Stimulated activated CD8-positive, alpha-beta memory T cell treated with anti-CD3 and anti-CD28 coated beads, Interleukin-7, amount 100 ng/mL, for 48 hours (primary cell): ENCODE results near the gene NDRG2.

Experiments used
- DNase-seq, 2 donors: peaks; one replicate each; pipeline ENCODE4 v3.0.0-alpha.2; 2020; ENCODE audit warnings: low read depth in 1 of 2; ENCODE audit errors: extremely low read depth in 1 of 2

Gene NDRG2

DNA sequence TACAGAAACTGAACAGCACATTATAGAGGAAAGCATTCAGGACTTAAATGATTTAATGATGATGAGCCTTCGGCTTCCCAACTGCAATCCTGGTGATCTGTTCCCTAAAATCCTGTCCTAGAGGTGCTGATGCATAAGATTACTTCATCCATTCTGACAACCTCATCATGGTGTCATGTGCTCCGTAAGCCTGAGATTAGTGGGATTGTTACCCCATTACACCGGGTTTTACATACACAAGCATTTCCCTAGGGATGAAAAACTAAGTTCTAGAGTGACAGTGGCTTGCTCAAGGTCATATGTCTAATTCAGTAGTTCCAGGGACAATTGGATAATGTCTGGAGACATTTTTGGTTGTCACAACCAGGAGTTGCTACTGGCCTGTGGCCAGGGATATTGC, 12.3 kb upstream of the NDRG2 start:
- DNase-seq = no peak

DNA sequence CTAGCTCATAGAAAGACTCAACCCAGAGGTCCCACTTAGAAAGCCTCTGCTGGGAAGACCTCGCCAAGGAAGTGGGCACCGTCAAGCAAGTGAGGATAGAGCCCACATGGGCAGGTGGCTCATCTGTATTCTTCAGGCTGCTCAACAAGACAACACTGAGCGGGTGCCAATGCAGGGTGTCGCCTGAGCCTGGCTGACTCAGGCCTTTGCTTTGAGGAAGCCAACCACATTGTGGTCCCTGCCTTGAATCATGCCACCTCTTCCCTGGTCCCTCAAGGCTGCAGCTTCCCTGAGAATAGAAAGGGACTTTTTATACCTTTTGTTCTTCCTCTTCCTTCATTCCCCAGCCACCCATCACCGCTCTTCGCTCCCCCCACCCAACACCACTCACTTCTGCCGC, 11.9 kb upstream of the NDRG2 start:
- no peak for DNase-seq

DNA sequence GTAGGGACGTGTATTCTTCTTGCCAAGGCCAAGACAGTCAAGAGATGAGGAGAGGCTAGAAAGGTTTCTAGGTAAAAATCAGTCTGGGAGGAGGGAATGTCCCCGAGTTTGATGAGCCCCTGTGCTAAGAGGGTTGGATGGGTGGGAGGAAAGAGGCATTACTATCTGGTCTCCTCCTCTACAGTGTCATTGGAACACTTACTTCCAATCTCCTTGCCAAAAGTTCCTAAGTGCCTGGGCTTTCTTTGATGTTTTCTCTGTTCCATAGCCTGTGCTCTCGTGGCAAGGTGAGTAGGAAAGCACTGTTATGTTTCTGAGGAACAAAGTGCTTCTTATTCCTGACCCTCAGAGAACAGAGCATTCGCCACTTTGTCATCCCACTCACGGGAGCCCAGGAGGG, 9.8 kb upstream of the NDRG2 start, which contains the start of gene RNASE13:
TSS of gene RNASE13 (minus strand) at position 101 of the 400 bp plus-strand sequence. CDS start 519 bp downstream, outside the sequence.
- DNase-seq = no peak

- no peak for DNase-seq
These were observed 8.4 kb upstream of the NDRG2 start for GRCh38 chr14:21033133-21033698.

GRCh38 chr14:21032326-21033132, 7.7 kb upstream of the NDRG2 start:
- DNase-seq = no peak

DNA sequence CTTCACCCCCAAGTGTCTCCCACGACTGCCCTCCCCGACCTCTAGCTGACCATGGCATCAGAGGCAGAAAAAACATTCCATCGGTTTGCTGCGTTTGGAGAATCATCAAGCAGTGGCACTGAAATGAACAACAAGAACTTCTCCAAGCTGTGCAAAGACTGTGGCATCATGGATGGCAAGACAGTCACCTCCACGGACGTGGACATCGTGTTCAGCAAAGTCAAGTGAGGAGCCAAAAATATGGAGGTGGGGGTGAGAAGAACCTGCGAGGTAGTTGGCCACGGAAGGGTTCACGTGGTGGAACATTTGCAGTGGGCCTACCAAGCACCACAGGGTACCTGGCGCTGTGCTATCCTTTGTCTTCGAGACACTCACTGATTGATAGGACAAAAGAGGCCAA, 5.7 kb upstream of the NDRG2 start:
- DNase-seq = no peak

GRCh38 chr14:21029917-21030316, 5.1 kb upstream of the NDRG2 start, which contains the start of gene TPPP2:
TSS of gene TPPP2 (plus strand) at chr14:21030217. CDS start at chr14:21030582, 365 bp downstream.
- DNase-seq = no peak

- no peak for DNase-seq
These were observed 2.1 kb upstream of the NDRG2 start for GRCh38 chr14:21026988-21027315.

- no peak for DNase-seq
These were observed 1.6 kb upstream of the NDRG2 start for GRCh38 chr14:21026274-21026987.

- no peak for DNase-seq
These were observed 761 bp upstream of the NDRG2 start for GRCh38 chr14:21025371-21026273.

- DNase-seq = no peak
These were observed 860 bp downstream of the NDRG2 start for GRCh38 chr14:21023817-21024584.

DNA sequence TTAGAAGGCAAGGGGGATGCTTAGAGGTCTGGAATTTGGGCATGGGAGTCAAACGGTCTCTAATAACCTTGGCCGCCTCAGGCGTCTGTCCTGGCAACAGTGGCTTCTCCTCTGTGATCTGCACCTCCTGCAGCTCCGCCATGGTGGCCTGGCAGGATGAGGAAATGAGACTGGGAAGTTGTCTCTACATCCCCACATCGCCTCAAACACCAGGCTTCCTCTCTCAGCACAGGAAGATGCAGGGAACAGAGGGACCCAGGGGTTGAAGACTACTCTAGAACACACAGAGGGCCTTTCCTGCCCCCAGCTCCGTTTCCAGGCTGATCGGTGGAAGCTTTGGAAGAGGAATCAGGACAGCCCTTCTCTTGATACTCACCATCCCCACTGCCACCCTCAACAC, 1.7 kb downstream of the NDRG2 start:
- DNase-seq = no peak

DNA sequence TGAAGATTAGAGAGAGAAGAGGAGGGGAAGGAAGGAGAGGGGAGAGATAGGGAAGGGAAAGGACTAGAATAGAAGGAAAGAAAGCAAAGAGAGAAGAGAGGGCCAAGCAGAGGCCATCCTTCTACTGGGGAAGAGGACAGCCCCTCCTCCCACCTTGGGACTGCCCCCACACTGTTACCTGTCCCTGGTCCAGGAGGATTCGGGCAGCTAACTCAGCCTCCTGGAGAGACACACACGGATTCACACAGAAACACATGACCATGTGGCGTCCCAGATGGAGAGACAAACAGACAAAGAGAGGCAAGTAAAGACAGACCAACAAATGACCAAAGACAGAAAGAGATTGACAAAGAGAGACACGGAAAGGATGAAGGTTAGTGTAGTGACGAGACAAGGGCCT, 2.2 kb downstream of the NDRG2 start:
- no peak for DNase-seq

GRCh38 chr14:21020977-21021545, 3.8 kb downstream of the NDRG2 start:
- DNase-seq = no peak

DNA sequence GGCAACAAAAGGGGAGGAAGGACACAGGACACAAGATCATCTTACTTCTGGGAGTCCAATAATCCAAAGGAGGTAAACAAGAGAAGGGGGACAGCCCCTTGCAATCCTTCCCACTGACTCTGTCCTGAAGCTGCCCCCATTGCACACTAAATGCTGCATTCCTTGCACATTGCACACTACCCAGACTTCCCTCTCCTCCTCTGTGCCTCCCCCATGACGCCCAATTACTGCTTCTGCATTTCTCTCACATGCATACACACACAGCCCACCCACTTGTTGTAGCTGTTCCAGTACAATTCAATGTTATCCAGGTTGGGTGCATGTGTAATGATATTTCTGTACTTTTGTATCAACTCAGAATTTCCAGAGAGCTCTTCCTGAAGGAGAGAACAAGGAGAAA, 5.5 kb downstream of the NDRG2 start:
- DNase-seq = no peak

DNA sequence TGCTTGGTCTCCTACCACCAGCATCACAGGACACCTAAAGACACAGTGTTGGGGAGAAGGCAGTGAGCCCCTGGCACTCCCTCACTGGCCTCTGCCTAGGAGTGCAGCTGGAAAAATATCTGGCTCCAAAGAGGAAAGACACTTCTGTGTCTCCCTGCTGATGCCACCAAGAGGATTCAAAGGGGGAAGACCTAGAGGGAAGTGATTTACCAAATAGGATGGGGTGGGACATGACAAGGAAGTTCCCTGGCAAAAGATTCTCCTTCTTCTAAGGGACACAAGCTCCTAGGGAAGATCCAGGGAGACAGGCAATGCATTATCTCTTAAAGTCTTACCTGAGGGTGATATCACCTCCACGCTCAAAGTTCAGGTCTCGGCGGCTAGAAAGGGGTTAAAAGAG, 6.1 kb downstream of the NDRG2 start:
- no peak for DNase-seq

- no peak for DNase-seq
These were observed 6.6 kb downstream of the NDRG2 start for GRCh38 chr14:21018286-21018685.

GRCh38 chr14:21017528-21018245, 7.2 kb downstream of the NDRG2 start:
- DNase-seq = no peak
